ENCODE results near the gene LRRC4B.
A peak's percentile ranks its signal among the peaks of the same experiment; 100 is the strongest.

LRRC4B gene

DNA sequence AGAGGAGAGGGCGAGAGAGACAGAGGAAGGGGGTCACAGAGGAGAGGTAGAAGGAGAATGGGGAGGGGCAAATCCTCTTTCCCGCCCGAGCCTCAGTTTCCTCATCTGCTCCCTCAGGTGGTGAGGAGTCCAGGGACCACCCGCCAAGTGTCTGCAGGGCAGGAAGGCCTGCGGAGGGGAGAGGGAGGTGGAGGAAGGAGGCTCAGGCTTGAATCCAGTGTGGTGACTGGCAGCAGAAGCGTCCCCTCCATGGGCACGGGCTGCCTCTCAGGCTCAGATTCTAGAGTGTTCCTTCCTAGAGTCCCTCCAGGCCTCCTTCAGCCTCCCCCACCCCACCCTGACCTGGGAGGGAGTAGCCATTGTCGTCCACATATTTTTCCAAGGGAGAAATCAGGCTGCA lies 75.1 kb downstream of the LRRC4B start:
- no peak overlapping the region for H3K9ac ChIP-seq
- no peaks in the 10 kb centered on the region for H4K20me1 ChIP-seq
- H3K9me3 ChIP-seq (replicated peaks in 1 of 11): no peaks in the 10 kb centered on the region
- no peak overlapping the region for H3K27ac ChIP-seq
- H3K4me3 ChIP-seq: no peak overlapping the region
- peaks cover 27 to 48% (median 40%) of the 10 kb centered on the region in 10 experiments for H3K4me1 ChIP-seq
- TF ChIP-seq Cebpa-rat (IDR thresholded peaks at IDR 0.05): no peak
- H3K27me3 ChIP-seq: peaks cover 0 to 14% (median 0%) of the 10 kb centered on the region in 11 experiments; a peak in 3 of 22 replicates
- H3K36me3 ChIP-seq: no peaks in the 10 kb centered on the region
- H3K4me2 ChIP-seq: peak overlapping the region in 3 of 11 experiments; percentile 12 to 35 (median 14); a peak in 3 of 22 replicates

DNA sequence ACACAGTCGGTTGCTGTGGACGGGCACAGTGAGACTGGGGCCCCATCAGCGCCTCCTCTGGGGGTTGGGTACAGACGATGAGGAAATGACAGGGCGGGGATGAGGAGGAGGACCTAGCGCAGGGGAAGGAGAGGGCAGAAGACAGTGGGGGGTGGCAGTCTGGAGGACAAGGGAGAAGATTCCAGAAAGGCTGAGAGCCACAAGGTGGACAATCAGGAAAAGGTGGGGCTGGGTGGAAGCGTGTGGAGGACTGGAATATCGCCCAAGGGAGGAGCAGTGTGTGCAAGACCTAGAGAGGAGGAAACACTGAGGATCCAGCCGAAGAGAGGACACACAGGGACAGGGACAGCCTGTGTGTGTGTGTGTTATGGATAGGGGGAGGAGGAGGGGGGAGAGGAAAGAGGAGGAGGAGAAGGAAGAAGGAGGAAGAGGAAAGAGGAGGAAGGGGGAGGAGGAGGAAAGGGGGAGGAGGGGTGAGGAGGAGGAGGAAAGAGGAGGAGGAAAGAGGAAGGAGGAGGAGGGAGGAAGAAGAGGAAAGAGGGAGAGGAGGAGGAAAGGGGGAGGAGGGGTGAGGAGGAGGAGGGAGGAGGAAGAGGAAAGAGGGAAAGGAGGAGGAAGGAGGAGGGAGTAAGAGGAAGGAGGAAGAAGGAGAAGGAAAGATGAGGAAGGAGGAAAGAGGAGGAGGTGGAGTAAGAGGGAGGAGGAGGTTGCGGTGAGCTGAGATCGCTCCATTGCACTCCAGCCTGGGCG lies 75.8 kb downstream of the LRRC4B start:
- TF ChIP-seq Cebpa-rat (IDR thresholded peaks at IDR 0.05): no peak
- H3K4me2 ChIP-seq: peak overlapping the region; percentile 74 to 89 (median 81)
- H4K20me1 ChIP-seq: no peaks in the 10 kb centered on the region
- peak overlapping the region in 9 of 11 experiments; percentile 27 to 60 (median 50); a peak in 13 of 22 replicates for H3K9ac ChIP-seq
- H3K27ac ChIP-seq: peak overlapping the region in 10 of 11 experiments; percentile 41 to 69 (median 56); a peak in 17 of 22 replicates
- H3K27me3 ChIP-seq: peaks cover 0 to 14% (median 0%) of the 10 kb centered on the region in 11 experiments; a peak in 3 of 22 replicates
- no peaks in the 10 kb centered on the region for H3K36me3 ChIP-seq
- peaks cover 32 to 53% (median 45%) of the 10 kb centered on the region in 10 experiments for H3K4me1 ChIP-seq
- peaks cover 0 to 1% (median under 1%) of the 10 kb centered on the region in 11 experiments; a peak in 7 of 22 replicates for H3K9me3 ChIP-seq (replicated peaks in 1 of 11)
- H3K4me3 ChIP-seq: peak overlapping the region in 6 of 10 experiments; percentile 1 to 27 (median 14); a peak in 1 of 20 replicates

DNA sequence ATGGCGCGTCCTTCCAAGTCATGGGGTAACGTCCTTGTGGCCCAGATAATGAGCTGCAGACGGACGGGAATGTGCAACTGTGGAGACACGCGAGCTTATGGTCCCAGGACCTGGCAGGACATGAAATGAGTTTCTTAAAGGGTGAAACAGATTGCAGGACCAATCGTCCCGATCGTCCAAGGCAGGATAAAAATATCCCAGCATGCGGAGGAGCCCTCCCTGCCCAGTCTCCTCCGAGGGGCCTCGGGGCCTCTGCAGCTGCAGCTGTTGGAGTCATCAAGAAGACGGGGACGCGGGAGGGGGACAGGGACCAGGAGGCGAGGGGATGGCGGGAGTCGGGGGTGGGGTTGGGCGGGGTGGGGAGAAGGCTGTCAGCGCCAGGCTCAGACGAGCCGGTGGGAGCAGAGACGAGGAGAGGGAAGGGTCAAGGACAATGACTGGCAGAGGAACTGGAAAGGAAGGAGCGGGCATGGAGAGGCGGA lies 77.2 kb downstream of the LRRC4B start:
- Histone ChIP-seq H3K4me2 (peak overlapping the region in 9 of 11 experiments; percentile 77 to 93 (median 85); a peak in 14 of 22 replicates), H3K36me3 (no peaks in the 10 kb centered on the region), H3K4me3 (no peak overlapping the region), H3K9me3 (replicated peaks in 1 of 11) (peaks cover 11 to 16% (median 15%) of the 10 kb centered on the region in 11 experiments; a peak in 20 of 22 replicates), H3K4me1 (peaks cover 36 to 68% (median 58%) of the 10 kb centered on the region in 10 experiments), H4K20me1 (no peaks in the 10 kb centered on the region), H3K9ac (no peak overlapping the region), H3K27me3 (peaks cover 0 to 14% (median 0%) of the 10 kb centered on the region in 11 experiments; a peak in 3 of 22 replicates), H3K27ac (peak overlapping the region in 1 of 11 experiments; percentile 34; a peak in 2 of 22 replicates)
- no peak for TF ChIP-seq Cebpa-rat (IDR thresholded peaks at IDR 0.05)

DNA sequence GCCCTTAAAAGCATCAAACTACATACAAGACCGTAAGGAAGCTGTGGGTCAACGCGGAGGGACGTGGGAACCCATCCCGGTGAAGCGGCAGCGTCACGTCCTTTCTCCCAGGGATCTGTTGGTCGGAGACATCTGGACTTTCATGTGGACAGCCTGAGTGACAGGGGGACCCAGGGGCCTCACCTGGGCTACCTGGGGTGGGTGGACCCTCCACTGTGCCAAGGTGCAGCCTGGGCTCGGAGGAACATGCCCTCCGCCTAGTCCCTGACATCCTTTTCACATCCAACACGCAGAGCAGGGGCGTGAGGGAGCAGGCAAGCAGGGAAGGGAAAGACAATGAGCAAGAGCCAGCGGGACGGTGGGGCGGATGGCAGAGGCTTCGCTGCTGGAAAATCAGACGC lies 77.8 kb downstream of the LRRC4B start:
- Histone ChIP-seq H3K4me1 (peaks cover 36 to 74% (median 64%) of the 10 kb centered on the region in 10 experiments), H3K9ac (no peak overlapping the region), H3K36me3 (no peaks in the 10 kb centered on the region), H4K20me1 (no peaks in the 10 kb centered on the region), H3K27me3 (peaks cover 0 to 14% (median 0%) of the 10 kb centered on the region in 11 experiments; a peak in 3 of 22 replicates), H3K9me3 (replicated peaks in 1 of 11) (peaks cover 11 to 19% (median 15%) of the 10 kb centered on the region in 11 experiments; a peak in 20 of 22 replicates), H3K4me3 (peak overlapping the region in 1 of 10 experiments; percentile 7; a peak in 1 of 20 replicates), H3K27ac (peak overlapping the region in 3 of 11 experiments; percentile 6 to 34 (median 21); a peak in 6 of 22 replicates), H3K4me2 (peak overlapping the region in 8 of 11 experiments; percentile 21 to 93 (median 84); a peak in 11 of 22 replicates)
- TF ChIP-seq Cebpa-rat (IDR thresholded peaks at IDR 0.05): no peak

DNA sequence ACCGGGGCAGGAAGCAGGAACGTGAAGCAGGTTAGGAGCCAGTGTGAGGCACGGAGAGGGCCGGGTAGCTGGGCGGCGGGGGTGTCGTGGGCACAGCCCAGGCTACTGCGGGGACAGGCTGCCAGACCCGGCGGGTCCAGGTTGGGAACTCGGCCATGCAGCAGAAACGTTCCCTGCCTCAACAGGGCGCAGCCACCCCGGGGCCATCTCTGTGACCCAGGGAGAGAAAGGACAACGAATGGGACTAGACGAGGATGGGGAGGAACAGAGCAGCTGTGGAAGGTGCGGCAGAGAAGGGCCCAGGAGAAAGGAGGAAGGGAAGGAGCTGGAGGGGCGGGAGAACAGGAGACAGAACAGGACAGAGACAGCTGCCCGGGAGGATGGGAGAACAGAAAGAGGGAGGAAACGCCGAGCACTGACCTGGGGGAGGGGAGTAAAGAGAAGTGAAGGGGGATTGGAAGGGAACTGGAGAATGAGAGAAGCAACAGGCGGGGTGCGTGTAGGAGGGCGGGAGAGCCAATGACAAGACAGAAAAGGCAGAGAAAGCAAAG lies 78.7 kb downstream of the LRRC4B start:
- H3K4me1 ChIP-seq: peaks cover 45 to 83% (median 72%) of the 10 kb centered on the region in 10 experiments
- peak overlapping the region in 6 of 10 experiments; percentile 6 to 47 (median 34); a peak in 7 of 20 replicates for H3K4me3 ChIP-seq
- peaks cover 11 to 19% (median 15%) of the 10 kb centered on the region in 11 experiments; a peak in 20 of 22 replicates for H3K9me3 ChIP-seq (replicated peaks in 1 of 11)
- peak overlapping the region in 9 of 11 experiments; percentile 60 to 78 (median 70); a peak in 12 of 22 replicates for H3K9ac ChIP-seq
- H3K4me2 ChIP-seq: peak overlapping the region; percentile 65 to 93 (median 84)
- TF ChIP-seq Cebpa-rat (IDR thresholded peaks at IDR 0.05): no peak
- no peaks in the 10 kb centered on the region for H4K20me1 ChIP-seq
- H3K27me3 ChIP-seq: peaks cover 0 to 14% (median 0%) of the 10 kb centered on the region in 11 experiments; a peak in 3 of 22 replicates
- H3K27ac ChIP-seq: peak overlapping the region in 10 of 11 experiments; percentile 76 to 87 (median 82); a peak in 18 of 22 replicates
- H3K36me3 ChIP-seq: no peaks in the 10 kb centered on the region

DNA sequence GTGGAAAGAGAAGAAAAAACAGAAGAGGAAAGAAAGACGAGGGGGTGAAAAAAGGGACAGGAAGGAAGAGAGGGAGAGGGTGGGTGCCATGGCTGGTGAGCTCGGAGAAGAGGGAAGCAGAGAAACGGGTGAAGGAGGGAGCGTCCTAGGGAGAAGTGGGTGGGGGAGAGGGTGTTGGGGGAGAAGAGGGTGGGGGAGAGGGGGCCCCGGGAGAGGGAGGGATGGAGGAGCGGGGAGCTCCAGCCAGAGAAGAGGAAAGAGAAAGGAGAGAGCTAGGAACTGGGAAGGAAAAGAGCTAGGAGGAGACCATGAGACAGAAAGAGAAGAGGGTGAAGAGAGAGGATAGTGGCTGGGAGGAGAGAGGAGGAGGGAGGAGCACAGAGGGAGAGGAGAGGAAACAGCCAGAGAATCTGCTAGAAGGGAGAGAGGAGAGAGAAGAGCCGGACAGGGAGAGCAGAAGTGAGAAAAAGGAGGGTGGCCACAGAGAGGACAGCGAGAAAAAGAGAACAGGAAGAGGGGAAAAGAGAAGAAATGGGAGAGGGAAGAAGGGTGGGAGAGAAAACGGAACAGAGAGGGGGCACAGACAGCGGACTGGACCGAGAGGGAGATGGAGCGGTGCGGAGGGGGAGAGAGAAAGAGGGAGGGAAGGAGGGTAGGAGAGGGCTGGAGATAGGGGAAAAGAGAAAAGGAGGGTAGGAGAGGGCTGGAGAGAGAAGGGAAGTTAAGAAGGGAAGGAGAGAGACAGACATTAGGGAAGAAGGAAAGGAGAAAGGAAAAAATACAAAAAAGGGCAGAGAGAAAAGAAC lies 79.6 kb downstream of the LRRC4B start:
- peaks cover 0 to 14% (median 0%) of the 10 kb centered on the region in 11 experiments; a peak in 3 of 22 replicates for H3K27me3 ChIP-seq
- no peaks in the 10 kb centered on the region for H3K36me3 ChIP-seq

DNA sequence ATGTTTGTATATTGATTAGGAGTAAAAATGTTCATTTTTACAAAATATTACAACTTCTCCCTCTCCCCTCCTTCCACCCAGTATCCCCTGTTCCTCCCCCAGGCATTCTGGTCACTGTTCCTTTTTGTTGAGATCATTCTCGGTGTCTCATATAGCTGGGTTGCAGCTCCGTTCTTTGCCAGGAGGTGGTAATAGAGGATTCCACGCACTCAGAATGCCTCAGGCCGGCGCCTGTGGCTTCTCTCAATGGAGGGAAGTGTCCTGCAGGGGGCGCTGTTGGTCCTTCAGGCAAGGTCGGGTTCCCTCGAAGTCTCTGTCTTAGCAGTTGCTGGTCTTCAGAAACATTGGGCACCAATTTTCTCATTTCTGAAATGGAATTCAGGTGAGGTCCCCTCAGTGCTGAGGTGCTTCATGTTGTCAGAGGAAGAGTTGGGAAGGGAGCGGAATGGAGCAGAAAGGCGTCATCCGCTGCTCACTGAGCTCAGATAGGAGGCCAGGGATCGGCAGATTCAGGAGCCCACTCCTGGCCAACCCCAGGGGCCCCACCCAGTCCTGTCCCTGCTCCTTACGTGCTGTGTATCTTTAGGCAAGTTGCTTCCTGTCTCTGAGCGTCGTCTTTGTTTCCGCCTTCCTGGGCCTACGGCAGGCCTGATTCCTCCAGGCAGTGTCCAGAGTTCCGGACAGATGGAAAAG lies 81.3 kb downstream of the LRRC4B start:
- H3K27me3 ChIP-seq: peaks cover 0 to 2% (median 0%) of the 10 kb centered on the region in 11 experiments; a peak in 2 of 22 replicates
- peaks cover 11 to 19% (median 15%) of the 10 kb centered on the region in 11 experiments; a peak in 20 of 22 replicates for H3K9me3 ChIP-seq (replicated peaks in 1 of 11)
- H3K27ac ChIP-seq: peak overlapping the region; percentile 56 to 87 (median 80); a peak in 21 of 22 replicates
- H3K4me3 ChIP-seq: peak overlapping the region in 5 of 10 experiments; percentile 22 to 40 (median 29); a peak in 4 of 20 replicates
- H3K36me3 ChIP-seq: no peaks in the 10 kb centered on the region
- TF ChIP-seq Cebpa-rat (IDR thresholded peaks at IDR 0.05): no peak
- peaks cover 42 to 76% (median 66%) of the 10 kb centered on the region in 10 experiments for H3K4me1 ChIP-seq
- H4K20me1 ChIP-seq: no peaks in the 10 kb centered on the region
- H3K9ac ChIP-seq: peak overlapping the region in 10 of 11 experiments; percentile 17 to 78 (median 62); a peak in 13 of 22 replicates
- H3K4me2 ChIP-seq: peak overlapping the region; percentile 65 to 93 (median 84)

More for the DNA sequence above, 79.6 kb downstream of the LRRC4B start:
- H4K20me1 ChIP-seq: no peaks in the 10 kb centered on the region
- no peak for TF ChIP-seq Cebpa-rat (IDR thresholded peaks at IDR 0.05)
- peak overlapping the region in 10 of 11 experiments; percentile 60 to 78 (median 68); a peak in 19 of 22 replicates for H3K9ac ChIP-seq
- peaks cover 11 to 19% (median 15%) of the 10 kb centered on the region in 11 experiments; a peak in 20 of 22 replicates for H3K9me3 ChIP-seq (replicated peaks in 1 of 11)
- peak overlapping the region in 7 of 10 experiments; percentile 14 to 47 (median 29); a peak in 11 of 20 replicates for H3K4me3 ChIP-seq
- peak overlapping the region; percentile 65 to 93 (median 84) for H3K4me2 ChIP-seq
- H3K27ac ChIP-seq: peak overlapping the region; percentile 72 to 87 (median 80)
- peaks cover 49 to 87% (median 74%) of the 10 kb centered on the region in 10 experiments for H3K4me1 ChIP-seq
